Stomach (tissue), 4 donors: Measurements from ENCODE around the gene ITGB5.

ENCODE experiments used
- CTCF ChIP-seq, 7 experiments: fragments of 450-650 bp in 4 of 7; fragments of 200-600 bp in 3 of 7; sonication (generic) in 3 of 7; IDR thresholded peaks; one replicate each; pipeline ENCODE4 v1.5.1; 2016 to 2019; ENCODE audit warnings: antibody characterized with exemption in 7 of 7, control low read depth in 2 of 7, mild to moderate bottlenecking in 1 of 7
- EP300 ChIP-seq: sonication (generic); formaldehyde crosslinking; IDR thresholded peaks from one replicate; pipeline ENCODE4 v1.6.1; 2017; ENCODE audit warnings: antibody characterized with exemption
- POLR2A ChIP-seq, 4 donors: fragments of 450-650 bp; IDR thresholded peaks; one replicate each; pipeline ENCODE4 v1.6.1; 2016; ENCODE audit warnings: antibody characterized with exemption in 4 of 4, control low read depth in 2 of 4, mild to moderate bottlenecking in 1 of 4, moderate library complexity in 1 of 4
- POLR2AphosphoS5 ChIP-seq, 3 donors: sonication (generic); formaldehyde crosslinking; IDR thresholded peaks; one replicate each; pipeline ENCODE4 v1.6.1; 2016; ENCODE audit warnings: antibody characterized with exemption in 3 of 3

- peak in 1 of 7 experiments; percentile 10 for TF ChIP-seq CTCF (IDR thresholded peaks at IDR 0.05)
- TF ChIP-seq POLR2A (IDR thresholded peaks at IDR 0.05): peak in 1 of 4 donors; percentile 38
- peak; percentile 63 to 89 (median 76) for TF ChIP-seq POLR2AphosphoS5 (IDR thresholded peaks at IDR 0.05)
- no peak for TF ChIP-seq EP300
Observed at GRCh38 chr3:124730129-124730940, 156.8 kb downstream of the ITGB5 start, which contains the start of gene UMPS.
